H1 (cell line): ENCODE data around the gene DSCAM. TPM values are rescaled to one million over a fixed set of nuclear protein-coding genes. Genes with fewer than 3 reads are reported as not detected.

Experiments
- ATF2 ChIP-seq: IDR thresholded peaks from 2 replicates; pipeline ENCODE4 v1.6.1; 2012; ENCODE audit warnings: low read length, inconsistent platforms
- E2F6 ChIP-seq: IDR thresholded peaks from 2 replicates; pipeline ENCODE4 v1.6.1; 2012; ENCODE audit warnings: inconsistent platforms
- HDAC2 ChIP-seq, 2 experiments: fragments of 300-600 bp in 1 of 2; sonication (generic) in 1 of 2; IDR thresholded peaks; 2 replicates each; pipeline ENCODE4 v1.6.1; 2011 to 2012; ENCODE audit warnings: low read depth in 2 of 2, low read length in 2 of 2, mild to moderate bottlenecking in 2 of 2, moderate library complexity in 2 of 2, borderline replicate concordance in 1 of 2, inconsistent platforms in 1 of 2
- KDM1A ChIP-seq: fragments of 200-600, 300-600 bp; sonication (generic); IDR thresholded peaks from 2 replicates; pipeline ENCODE4 v1.7.1; 2016; ENCODE audit warnings: mild to moderate bottlenecking, low read length, borderline replicate concordance
- SUZ12 ChIP-seq: fragments of 200-600 bp; sonication (generic); IDR thresholded peaks from 2 replicates; pipeline ENCODE4 v1.6.1; 2012; ENCODE audit warnings: mild to moderate bottlenecking, inconsistent platforms, low read length, moderate library complexity, mixed read lengths
- polyA plus RNA-seq, 7 experiments: library from polyadenylated mRNA; depleted of rRNA in 3 of 7; stranded (reverse) in 5 of 7; unstranded in 2 of 7; fragments of >200 nt in 5 of 7; fragments of 200-250 nt in 2 of 7; gene quantifications; 1 replicate in 5 of 7; 2 replicates in 1 of 7; 4 replicates in 1 of 7; pipeline versions ENCODE4 v1.2.1 to v1.2.3, GENCODE V29; 2011 to 2013; ENCODE audit warnings: missing spikeins in 2 of 7, mixed read lengths in 2 of 7
- total RNA-seq: library from RNA; stranded (reverse); fragmentation: NEBNext Ultra II Directional; extraction: Animal tissue kit (Norgen Biotek cat#: 25700); gene quantifications from 2 replicates; pipeline ENCODE4 v1.2.1, GENCODE V29; 2021

The DSCAM gene
- total and polyA plus RNA-seq, 2 of the 8 experiments (the other 6 are each of a cell fraction or from before 2014, with no cell fraction given): 0.02 to 0.15 TPM

- TF ChIP-seq ATF2 (no peak), E2F6 (no peak), HDAC2 (IDR thresholded peaks at IDR 0.05; ENCODE audit: borderline replicate concordance in 1 of 2, low read depth in 2 of 2, low read length in 2 of 2) (no peak), SUZ12 (no peak), KDM1A (no peak)
Measured at GRCh38 chr21:40620386-40621145, 226.4 kb downstream of the DSCAM start (continued).
